Psoas muscle (tissue), 8 donors: ENCODE measurements around the gene ZBTB46. TPM values are rescaled to one million over a fixed set of nuclear protein-coding genes. Genes with fewer than 3 reads are reported as not detected.

ENCODE experiments used
- ATAC-seq, 4 donors: fragments of 200-7000 bp; cut with Tn5 transposase; one replicate each; pipeline ENCODE4 v1.9.1; 2020; ENCODE audit warnings: moderate library complexity in 3 of 4, mild to moderate bottlenecking in 2 of 4
- DNase-seq, 2 donors: peaks; one replicate each; pipeline ENCODE4 v3.0.0-alpha.2; 2020
- H3K27ac ChIP-seq: fragments of 200-600 bp; one replicate; pipeline ENCODE4 v1.8.0; 2022
- H3K27me3 ChIP-seq, 3 donors: fragments of 200-600 bp in 1 of 3; one replicate each; pipeline versions ENCODE4 v1.6.1 to v1.8.0; 2013 to 2022; ENCODE audit warnings: low read length in 2 of 3, mild to moderate bottlenecking in 2 of 3, moderate library complexity in 1 of 3; ENCODE audit not compliant: insufficient read depth in 3 of 3
- H3K36me3 ChIP-seq, 2 donors: fragments of 200-600 bp in 1 of 2; one replicate each; pipeline versions ENCODE4 v1.6.1 to v1.8.0; 2013 to 2022; ENCODE audit warnings: low read depth in 1 of 2, mild to moderate bottlenecking in 1 of 2, moderate library complexity in 1 of 2; ENCODE audit not compliant: insufficient read depth in 1 of 2
- H3K4me1 ChIP-seq: fragments of 200-600 bp; one replicate; pipeline ENCODE4 v1.8.0; 2022
- H3K4me3 ChIP-seq: fragments of 200-600 bp; one replicate; pipeline ENCODE4 v1.8.0; 2022; ENCODE audit warnings: mild to moderate bottlenecking
- H3K9me3 ChIP-seq: fragments of 200-600 bp; one replicate; pipeline ENCODE4 v1.8.0; 2022
- CTCF ChIP-seq: fragments of 200-600 bp; IDR thresholded peaks from one replicate; pipeline ENCODE4 v1.8.0; 2022; ENCODE audit warnings: antibody characterized with exemption
- WGBS, 3 donors: extraction: QIAGEN DNeasy Blood & Tissue Kit; methylation state at CpG; one replicate each; pipeline versions ENCODE4 v1.1.6 to v1.1.7; 2013; 5-methylcytosine and 5-hydroxymethylcytosine counted together
- intact Hi-C, 2 donors: fragments of 100-400 bp; cut with DNase I; formaldehyde crosslinking; loops; one replicate each; pipeline versions ENCODE4 v1.11.0 to v1.14.2; 2022
- polyA plus RNA-seq, 3 donors: library from polyadenylated mRNA; stranded (reverse); fragments of 200-250 nt; gene quantifications; one replicate each; pipeline ENCODE4 v1.2.3, GENCODE V29; 2013
- total RNA-seq, 4 donors: library from RNA; stranded (reverse); fragmentation: NEBNext Ultra II Directional in 2 of 4; extraction: Animal tissue kit (Norgen Biotek cat#: 25700) in 2 of 4; gene quantifications; one replicate each; pipeline versions ENCODE4 v1.2.1 to v1.2.4, GENCODE V29; 2021 to 2023
- donor health status: healthy with polysubstance abuse.
- donor health status: DM: no; HTN: no; CAD: no; lungs with moderate emphysema.
- donor health status: Bipolar disorder and iron deficiency.
- donor health status: healthy.
- donor health status: DM: yes; HTN: yes; CAD: no.
- donor health status: DM: no; HTN: no; CAD: no.
- donor health status: DM: no; HTN: no; CAD: no.
- donor health status: DM: yes; HTN: yes; CAD: no.

The ZBTB46 gene
- total and polyA plus RNA-seq, 7 donors = 1.3 to 6.4 (median 4.5) TPM

GRCh38 chr20:63700199-63701050, 130.6 kb downstream of the ZBTB46 start:
- Histone ChIP-seq H3K36me3 (peaks cover 3 to 30% of the 10 kb centered on the region in 2 donors), H3K4me1 (peaks cover 36% of the 10 kb centered on the region), H3K27me3 (no peaks in the 10 kb centered on the region), H3K27ac (no peak overlapping the region), H3K4me3 (no peak overlapping the region), H3K9me3 (no peaks in the 10 kb centered on the region)
- ATAC-seq = no peak
- intact Hi-C loops = loop anchor here in 1 of 2 donors (5.0 kb wide), 2 partner anchors 37 to 38 kb away; partner anchors contain the start of genes LIME1 and SLC2A4RG
- DNase-seq = peak; percentile 20 to 59
- no peak for TF ChIP-seq CTCF
- WGBS, 3 donors = 83 to 85% (median 84%) methylated on average over 43 of the region's 43 CpGs

GRCh38 chr20:63699466-63700198, 131.4 kb downstream of the ZBTB46 start:
- no peaks in the 10 kb centered on the region for H3K9me3 ChIP-seq
- peaks cover 3 to 30% of the 10 kb centered on the region in 2 donors for H3K36me3 ChIP-seq
- no peak for TF ChIP-seq CTCF
- DNase-seq (peak; percentile 24 to 61), ATAC-seq (no peak)
- peak overlapping the region; percentile 71 for H3K27ac ChIP-seq
- H3K27me3 ChIP-seq = no peaks in the 10 kb centered on the region
- 69 to 74% (median 72%) methylated on average over 23 to 24 of the region's 24 CpGs for WGBS, 3 donors
- no peak overlapping the region for H3K4me3 ChIP-seq
- peaks cover 36% of the 10 kb centered on the region for H3K4me1 ChIP-seq
- intact Hi-C loops = loop anchor here in 1 of 2 donors (5.0 kb wide), 2 partner anchors 37 to 38 kb away; partner anchors contain the start of genes LIME1 and SLC2A4RG

- DNase-seq = peak; percentile 83 to 85
- no peaks in the 10 kb centered on the region for H3K27me3 ChIP-seq
- no peak for TF ChIP-seq CTCF
- peak overlapping the region; percentile 71 for H3K27ac ChIP-seq
- peaks cover 7 to 30% of the 10 kb centered on the region in 2 donors for H3K36me3 ChIP-seq
- WGBS, 3 donors = 25 to 34% (median 25%) methylated on average over 16 to 19 of the region's 19 CpGs
- peak overlapping the region; percentile 9 for H3K4me3 ChIP-seq
- H3K9me3 ChIP-seq = no peaks in the 10 kb centered on the region
- intact Hi-C loops = no loop called here
- H3K4me1 ChIP-seq = peaks cover 36% of the 10 kb centered on the region
- peak; percentile 47 to 65 (median 58) for ATAC-seq
Observed at GRCh38 chr20:63698739-63699465, 132.2 kb downstream of the ZBTB46 start.

- Histone ChIP-seq H3K4me1 (peaks cover 36% of the 10 kb centered on the region), H3K9me3 (no peaks in the 10 kb centered on the region), H3K27ac (peak overlapping the region; percentile 66), H3K4me3 (peak overlapping the region; percentile 9), H3K27me3 (no peaks in the 10 kb centered on the region), H3K36me3 (peaks cover 7 to 27% of the 10 kb centered on the region in 2 donors)
- TF ChIP-seq CTCF = no peak
- 69 to 81% (median 79%) methylated on average over 39 to 40 of the region's 40 CpGs for WGBS, 3 donors
- intact Hi-C loops = no loop called here
- ATAC-seq = no peak
- DNase-seq = peak in 1 of 2 donors; percentile 58
Observed at GRCh38 chr20:63697868-63698545, 133.1 kb downstream of the ZBTB46 start.
